Measurements from ENCODE around the gene TBC1D22A. TPM values are rescaled to one million over a fixed set of nuclear protein-coding genes. Genes with fewer than 3 reads are reported as not detected.

The TBC1D22A gene
- total and polyA plus RNA-seq, 9 of the 15 experiments (the other 6 are each of a cell fraction or from before 2014, with no cell fraction given), result 0.20 to 11.5 (median 5.2) TPM

DNA sequence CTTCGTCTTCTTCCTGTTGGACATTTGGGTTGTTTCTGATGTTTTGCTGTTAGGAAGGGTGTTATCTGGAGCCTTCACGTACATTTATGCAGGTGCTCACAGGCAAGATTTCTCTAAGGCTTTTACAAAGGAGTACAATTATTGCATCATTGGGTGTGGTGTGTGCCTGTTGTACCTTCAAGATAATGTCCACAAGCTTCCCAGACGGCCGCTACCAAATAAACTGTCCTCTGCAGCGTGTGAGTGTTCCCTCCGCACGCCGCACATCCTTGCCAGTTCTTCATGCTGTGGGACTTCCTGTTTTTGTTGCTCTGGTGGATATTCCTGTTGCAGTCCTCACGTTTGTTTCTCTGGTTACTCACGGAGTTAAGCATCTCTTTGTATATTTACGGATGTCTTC, 133.3 kb downstream of the TBC1D22A start (continued):
- TF ChIP-seq, protein P1, sequence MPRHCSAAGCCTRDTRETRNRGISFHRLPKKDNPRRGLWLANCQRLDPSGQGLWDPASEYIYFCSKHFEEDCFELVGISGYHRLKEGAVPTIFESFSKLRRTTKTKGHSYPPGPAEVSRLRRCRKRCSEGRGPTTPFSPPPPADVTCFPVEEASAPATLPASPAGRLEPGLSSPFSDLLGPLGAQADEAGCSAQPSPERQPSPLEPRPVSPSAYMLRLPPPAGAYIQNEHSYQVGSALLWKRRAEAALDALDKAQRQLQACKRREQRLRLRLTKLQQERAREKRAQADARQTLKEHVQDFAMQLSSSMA (CRISPR knock-in tag; IDR thresholded peaks at IDR 0.05), result no peak
- TF ChIP-seq RCOR1 (IDR thresholded peaks at IDR 0.05; ENCODE audit: borderline replicate concordance in 1 of 2, low read depth in 2 of 2, low read length in 2 of 2) (peak in 1 of 2 experiments; percentile 71; a peak in 1 of 4 replicates), TARDBP (IDR thresholded peaks at IDR 0.05) (no peak), ZNF318 (IDR thresholded peaks at IDR 0.05; ENCODE audit: borderline replicate concordance in 1 of 2, low read depth in 1 of 2) (no peak), JUN (IDR thresholded peaks at IDR 0.05; ENCODE audit: borderline replicate concordance, low read depth, low read length) (0 out of 2 replicates have a peak, but pooled peaks have one; percentile 10), JUN (CRISPR knock-in tag; IDR thresholded peaks at IDR 0.05; ENCODE audit: borderline replicate concordance) (no peak), ZNF764 (CRISPR knock-in tag; IDR thresholded peaks at IDR 0.05; ENCODE audit: low read depth) (no peak), FOXJ3 (CRISPR knock-in tag; IDR thresholded peaks at IDR 0.05) (no peak), CCNT2 (IDR thresholded peaks at IDR 0.05; ENCODE audit: borderline replicate concordance, extremely low read depth, insufficient read length, low read depth, low read length) (peak; percentile 42), U2AF2 (optimal IDR thresholded peaks at IDR 0.05; ENCODE audit: low read depth, low read length) (no peak), ZNF407 (IDR thresholded peaks at IDR 0.05; ENCODE audit: low read depth) (no peak)

Measured in K562 (cell line).